22Rv1 (cell line): Measurements from ENCODE around the gene DSCAM.

Source experiments
- CTCF ChIP-seq: fragments of 450-650 bp; IDR thresholded peaks from 2 replicates; pipeline ENCODE4 v1.5.1; 2017; ENCODE audit warnings: mild to moderate bottlenecking
- ZFX ChIP-seq: fragments of 450-650 bp; IDR thresholded peaks from 2 replicates; pipeline ENCODE4 v1.6.1; 2017; ENCODE audit warnings: antibody characterized with exemption, borderline replicate concordance

- TF ChIP-seq CTCF (no peak), ZFX (no peak)
Measured at GRCh38 chr21:40844935-40845334, 2.0 kb downstream of the DSCAM start.
